H54 (cell line): Measurements from ENCODE around the gene RSL1D1.

Source experiments
- DNase-seq: peaks from one replicate; pipeline ENCODE4 v3.0.0; 2011; ENCODE audit warnings: low spot score, mixed read lengths; ENCODE audit not compliant: insufficient read length
- FAIRE-seq: peaks from 3 replicates; lab custom pipeline; 2011; peaks lifted over from hg19 to GRCh38; lab: Jason Lieb, UNC
- POLR2A ChIP-seq: IDR thresholded peaks from 2 replicates; pipeline ENCODE4 v1.6.1; 2011; ENCODE audit warnings: low read depth, mild to moderate bottlenecking, low read length

RSL1D1 gene

DNA sequence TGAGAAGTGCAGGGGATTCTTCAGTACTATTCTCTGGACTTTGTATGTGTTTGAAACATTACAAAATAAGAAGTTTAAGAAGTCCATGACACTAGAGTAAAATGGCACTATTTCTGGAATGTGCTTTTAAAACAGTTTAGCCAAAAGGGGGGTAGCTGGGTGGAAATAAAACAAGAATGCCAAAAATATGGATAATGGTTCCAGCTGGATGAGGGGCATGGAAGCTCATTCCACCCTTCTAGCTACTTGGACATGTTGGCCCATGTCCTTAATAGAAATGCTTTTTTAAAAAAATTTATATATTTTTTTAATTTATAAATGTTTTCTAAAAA lies 67.3 kb downstream of the RSL1D1 start:
- no peak for TF ChIP-seq POLR2A
- DNase-seq (no peak), FAIRE-seq (no peak)
